Neutrophil (primary cell): Measurements from ENCODE around the gene FRMPD4.

Source experiments
- H3K27ac ChIP-seq: fragments of 200-600 bp; sonication (generic); 2 replicates; pipeline ENCODE4 v1.5.1; 2016; ENCODE audit warnings: mild to moderate bottlenecking, moderate library complexity
- H3K27me3 ChIP-seq: fragments of 200-600 bp; sonication (generic); 2 replicates; pipeline ENCODE4 v1.6.0; 2016; ENCODE audit warnings: mild to moderate bottlenecking
- H3K36me3 ChIP-seq: fragments of 200-600 bp; sonication (generic); 2 replicates; pipeline ENCODE4 v1.5.1; 2017
- H3K4me1 ChIP-seq, 2 experiments: fragments of 200-600 bp in 1 of 2; sonication (generic) in 1 of 2; 1 replicate in 1 of 2; 2 replicates in 1 of 2; pipeline versions ENCODE4 v1.5.1 to v1.6.1; 2013 to 2016; ENCODE audit warnings: low read depth in 1 of 2, low read length in 1 of 2, mild to moderate bottlenecking in 1 of 2, moderate library complexity in 1 of 2; ENCODE audit not compliant: control insufficient read depth in 1 of 2, insufficient read depth in 1 of 2
- H3K4me3 ChIP-seq, 2 experiments: fragments of 200-600 bp in 1 of 2; sonication (generic) in 1 of 2; 1 replicate in 1 of 2; 2 replicates in 1 of 2; pipeline ENCODE4 v1.5.1; 2013 to 2016; ENCODE audit warnings: low read depth in 1 of 2, low read length in 1 of 2, mild to moderate bottlenecking in 1 of 2, moderate library complexity in 1 of 2
- H3K9me3 ChIP-seq: fragments of 200-600 bp; sonication (generic); 2 replicates; pipeline ENCODE4 v1.5.1; 2016
- TF ChIP-seq, protein P1 (sequence below): fragments of 200-600 bp; sonication (generic); IDR thresholded peaks from 2 replicates; pipeline ENCODE4 v1.5.1; 2016; ENCODE audit warnings: antibody characterized with exemption

Gene FRMPD4

GRCh38 chrX:12570859-12571501 is 432.7 kb downstream of the FRMPD4 start:
- Histone ChIP-seq H3K9me3 (no peaks in the 10 kb centered on the region), H3K4me1 (no peaks in the 10 kb centered on the region), H3K36me3 (no peaks in the 10 kb centered on the region), H3K27ac (no peak overlapping the region), H3K27me3 (no peaks in the 10 kb centered on the region), H3K4me3 (no peak overlapping the region)
- TF ChIP-seq, protein P1, sequence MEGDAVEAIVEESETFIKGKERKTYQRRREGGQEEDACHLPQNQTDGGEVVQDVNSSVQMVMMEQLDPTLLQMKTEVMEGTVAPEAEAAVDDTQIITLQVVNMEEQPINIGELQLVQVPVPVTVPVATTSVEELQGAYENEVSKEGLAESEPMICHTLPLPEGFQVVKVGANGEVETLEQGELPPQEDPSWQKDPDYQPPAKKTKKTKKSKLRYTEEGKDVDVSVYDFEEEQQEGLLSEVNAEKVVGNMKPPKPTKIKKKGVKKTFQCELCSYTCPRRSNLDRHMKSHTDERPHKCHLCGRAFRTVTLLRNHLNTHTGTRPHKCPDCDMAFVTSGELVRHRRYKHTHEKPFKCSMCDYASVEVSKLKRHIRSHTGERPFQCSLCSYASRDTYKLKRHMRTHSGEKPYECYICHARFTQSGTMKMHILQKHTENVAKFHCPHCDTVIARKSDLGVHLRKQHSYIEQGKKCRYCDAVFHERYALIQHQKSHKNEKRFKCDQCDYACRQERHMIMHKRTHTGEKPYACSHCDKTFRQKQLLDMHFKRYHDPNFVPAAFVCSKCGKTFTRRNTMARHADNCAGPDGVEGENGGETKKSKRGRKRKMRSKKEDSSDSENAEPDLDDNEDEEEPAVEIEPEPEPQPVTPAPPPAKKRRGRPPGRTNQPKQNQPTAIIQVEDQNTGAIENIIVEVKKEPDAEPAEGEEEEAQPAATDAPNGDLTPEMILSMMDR, result no peak

- H3K36me3 ChIP-seq, result no peaks in the 10 kb centered on the region
- H3K4me3 ChIP-seq, result no peak overlapping the region
- no peaks in the 10 kb centered on the region for H3K4me1 ChIP-seq
- H3K9me3 ChIP-seq, result no peaks in the 10 kb centered on the region
- TF ChIP-seq, protein P1, result no peak
- no peak overlapping the region for H3K27ac ChIP-seq
- no peaks in the 10 kb centered on the region for H3K27me3 ChIP-seq
Observed at GRCh38 chrX:12579311-12579710, 441.0 kb downstream of the FRMPD4 start.

- TF ChIP-seq, protein P1, result no peak
- H3K27me3 ChIP-seq, result no peaks in the 10 kb centered on the region
- no peak overlapping the region for H3K4me3 ChIP-seq
- no peaks in the 10 kb centered on the region for H3K4me1 ChIP-seq
- no peaks in the 10 kb centered on the region for H3K9me3 ChIP-seq
- H3K36me3 ChIP-seq, result no peaks in the 10 kb centered on the region
- no peak overlapping the region for H3K27ac ChIP-seq
Observed at GRCh38 chrX:12580548-12580947, 442.3 kb downstream of the FRMPD4 start.

- Histone ChIP-seq H3K4me1 (no peaks in the 10 kb centered on the region), H3K4me3 (no peak overlapping the region), H3K27me3 (no peaks in the 10 kb centered on the region), H3K36me3 (no peaks in the 10 kb centered on the region), H3K9me3 (no peaks in the 10 kb centered on the region), H3K27ac (no peak overlapping the region)
- TF ChIP-seq, protein P1, result no peak
Observed at GRCh38 chrX:12581546-12581945, 443.3 kb downstream of the FRMPD4 start.

- TF ChIP-seq, protein P1, result no peak
Observed at GRCh38 chrX:12582649-12583048, 444.4 kb downstream of the FRMPD4 start.

More at GRCh38 chrX:12582649-12583048, 444.4 kb downstream of the FRMPD4 start:
- Histone ChIP-seq H3K4me1 (no peaks in the 10 kb centered on the region), H3K4me3 (no peak overlapping the region), H3K9me3 (no peaks in the 10 kb centered on the region), H3K36me3 (no peaks in the 10 kb centered on the region), H3K27ac (no peak overlapping the region), H3K27me3 (no peaks in the 10 kb centered on the region)
